A549 (cell line): ENCODE data around the gene ATP5F1A. TPM values are rescaled to one million over a fixed set of nuclear protein-coding genes. Genes with fewer than 3 reads are reported as not detected.

Experiments
- ATAC-seq, 2 experiments: fragments of 200-7000 bp in 1 of 2; fragments of >200 bp in 1 of 2; cut with Nextera tagmentation in 1 of 2; cut with Tn5 transposase in 1 of 2; 3 replicates each; pipeline versions ENCODE4 v1.8.0 to v1.9.1; 2018 to 2020; ENCODE audit warnings: mild to moderate bottlenecking in 1 of 2, moderate library complexity in 1 of 2
- CTCF ChIA-PET: fragments of 300-600 bp; sonication (Branson Sonifier 250); formaldehyde crosslinking; extraction: SDS; loops from one replicate; lab custom pipeline; 2021; ENCODE audit warnings: antibody characterized with exemption, inconsistent platforms; lab: Yijun Ruan, JAX
- POLR2A ChIA-PET: fragments of 350-600 bp; formaldehyde crosslinking; extraction: SDS; loops from one replicate; lab custom pipeline; 2021; ENCODE audit warnings: antibody characterized with exemption, inconsistent platforms; lab: Yijun Ruan, JAX
- DNase-seq, 2 experiments: peaks; one replicate each; pipeline versions ENCODE4 v3.0.0 to v3.0.0-alpha.2; 2011 to 2016; ENCODE audit warnings: low read depth in 1 of 2, low spot score in 1 of 2
- FAIRE-seq: peaks from 2 replicates; lab custom pipeline; 2011; peaks lifted over from hg19 to GRCh38; lab: Jason Lieb, UNC
- H3K27ac ChIP-seq, 2 experiments: fragments of >200 bp; sonication (Bioruptor Twin); formaldehyde crosslinking; 3 replicates each; pipeline ENCODE4 v1.5.1; 2016 to 2017
- H3K4me1 ChIP-seq: fragments of >200 bp; sonication (Bioruptor Twin); formaldehyde crosslinking; 3 replicates; pipeline ENCODE4 v1.6.1; 2016
- H3K4me2 ChIP-seq: fragments of >200 bp; sonication (Bioruptor Twin); formaldehyde crosslinking; 3 replicates; pipeline ENCODE4 v1.6.1; 2016
- H3K4me3 ChIP-seq: fragments of >200 bp; sonication (Bioruptor Twin); formaldehyde crosslinking; 3 replicates; pipeline ENCODE4 v1.5.1; 2016
- H3K9me3 ChIP-seq: fragments of >200 bp; sonication (Bioruptor Twin); formaldehyde crosslinking; 3 replicates; pipeline ENCODE4 v1.6.1; 2016
- BHLHE40 ChIP-seq: IDR thresholded peaks from 2 replicates; pipeline ENCODE4 v1.6.1; 2012; ENCODE audit warnings: low read depth, low read length, inconsistent platforms
- CBX8 ChIP-seq: fragments of 200-600 bp; sonication (generic); IDR thresholded peaks from 2 replicates; pipeline ENCODE4 v1.6.1; 2016
- EHF ChIP-seq: fragments of 250-450 bp; sonication (Bioruptor Pico); IDR thresholded peaks from 2 replicates; pipeline ENCODE4 v1.5.0; 2020; ENCODE audit warnings: mild to moderate bottlenecking
- EP300 ChIP-seq, 2 experiments: fragments of >200 bp; sonication (Bioruptor Twin); formaldehyde crosslinking; IDR thresholded peaks; 2 replicates in 1 of 2; 3 replicates in 1 of 2; pipeline ENCODE4 v1.6.1; 2016 to 2017
- FOSB ChIP-seq: fragments of 250-450 bp; sonication (Bioruptor Pico); IDR thresholded peaks from 2 replicates; pipeline ENCODE4 v1.5.0; 2020; ENCODE audit warnings: mild to moderate bottlenecking, moderate library complexity
- FOSL2 ChIP-seq, 2 experiments: fragments of 450-650 bp in 1 of 2; fragments of >200 bp in 1 of 2; sonication (Bioruptor Twin) in 1 of 2; formaldehyde crosslinking; IDR thresholded peaks; 2 replicates each; pipeline versions ENCODE4 v1.5.0 to v1.6.1; 2016 to 2020; ENCODE audit warnings: mild to moderate bottlenecking in 1 of 2, moderate library complexity in 1 of 2
- GATA3 ChIP-seq: IDR thresholded peaks from 2 replicates; pipeline ENCODE4 v1.6.1; 2012; ENCODE audit warnings: borderline replicate concordance
- HDAC2 ChIP-seq: fragments of 200-600 bp; sonication (generic); IDR thresholded peaks from 2 replicates; pipeline ENCODE4 v1.6.1; 2016
- HOXB13 ChIP-seq: fragments of 250-450 bp; sonication (Bioruptor Pico); IDR thresholded peaks from 2 replicates; pipeline ENCODE4 v1.5.0; 2020; ENCODE audit warnings: low read depth, mild to moderate bottlenecking, moderate library complexity
- HOXB5 ChIP-seq: fragments of 250-450 bp; sonication (Bioruptor Pico); IDR thresholded peaks from 2 replicates; pipeline ENCODE4 v1.5.0; 2020; ENCODE audit warnings: mild to moderate bottlenecking, moderate library complexity
- MAFK ChIP-seq: fragments of 450-650 bp; IDR thresholded peaks from 2 replicates; pipeline ENCODE4 v1.6.1; 2014; ENCODE audit not compliant: partially characterized antibody
- RAD21 ChIP-seq, 2 experiments: fragments of >200 bp in 1 of 2; sonication (Bioruptor Twin) in 1 of 2; formaldehyde crosslinking in 1 of 2; IDR thresholded peaks in 1 of 2; conservative IDR thresholded peaks in 1 of 2; 2 replicates in 1 of 2; 3 replicates in 1 of 2; pipeline ENCODE4 v1.6.1; 2012 to 2018; ENCODE audit warnings: inconsistent platforms in 1 of 2
- RARB ChIP-seq: fragments of 250-450 bp; sonication (Bioruptor Pico); IDR thresholded peaks from 2 replicates; pipeline ENCODE4 v1.8.0; 2021; ENCODE audit warnings: mild to moderate bottlenecking, moderate library complexity
- SREBF2 ChIP-seq: fragments of 450-650 bp; IDR thresholded peaks from 2 replicates; pipeline ENCODE4 v1.6.1; 2014; ENCODE audit warnings: mild to moderate bottlenecking, moderate library complexity
- TFCP2L1 ChIP-seq: fragments of 250-450 bp; sonication (Bioruptor Pico); IDR thresholded peaks from 2 replicates; pipeline ENCODE4 v1.5.0; 2021; ENCODE audit warnings: mild to moderate bottlenecking
- TP53 ChIP-seq: fragments of 250-450 bp; sonication (Bioruptor Pico); IDR thresholded peaks from 2 replicates; pipeline ENCODE4 v1.5.0; 2021; ENCODE audit warnings: mild to moderate bottlenecking, moderate library complexity
- ZFP36 ChIP-seq: fragments of 450-650 bp; IDR thresholded peaks from 2 replicates; pipeline ENCODE4 v1.6.1; 2014; ENCODE audit warnings: borderline replicate concordance; ENCODE audit not compliant: partially characterized antibody
- WGBS: methylation state at CpG from one replicate; pipeline ENCODE4 v1.1.6; 2017; ENCODE audit errors: missing lambda C conversion rate; 5-methylcytosine and 5-hydroxymethylcytosine counted together
- polyA plus RNA-seq, 4 experiments: library from polyadenylated mRNA; depleted of rRNA in 3 of 4; stranded (reverse); fragments of >200 nt; fragmentation: RNase III in 1 of 4; extraction: RNeasy Plus Mini Kit Qiagen cat#74134 plus additional on column Dnase treatment in 1 of 4; gene quantifications; 2 replicates in 3 of 4; 3 replicates in 1 of 4; pipeline ENCODE4 v1.2.3, GENCODE V29; 2011 to 2017
- TF ChIP-seq, protein P1 (sequence below): IDR thresholded peaks from 2 replicates; pipeline ENCODE4 v1.6.1; 2012
- TF ChIP-seq, protein P2 (sequence below): fragments of >200 bp; sonication (Bioruptor Twin); formaldehyde crosslinking; IDR thresholded peaks from 2 replicates; pipeline ENCODE4 v1.6.1; 2016
- TF ChIP-seq, protein P3 (sequence below): fragments of 150-350 bp; IDR thresholded peaks from 2 replicates; pipeline ENCODE4 v1.6.1; 2014; ENCODE audit warnings: low read depth, mild to moderate bottlenecking, low read length
- TF ChIP-seq, protein P4 (sequence below): fragments of 450-650 bp; IDR thresholded peaks from 2 replicates; pipeline ENCODE4 v1.6.1; 2014; ENCODE audit warnings: antibody characterized with exemption

The ATP5F1A gene
- polyA plus RNA-seq, 2 of the 4 experiments (the other 2 are of a cell fraction), result 422 to 543 TPM

DNA sequence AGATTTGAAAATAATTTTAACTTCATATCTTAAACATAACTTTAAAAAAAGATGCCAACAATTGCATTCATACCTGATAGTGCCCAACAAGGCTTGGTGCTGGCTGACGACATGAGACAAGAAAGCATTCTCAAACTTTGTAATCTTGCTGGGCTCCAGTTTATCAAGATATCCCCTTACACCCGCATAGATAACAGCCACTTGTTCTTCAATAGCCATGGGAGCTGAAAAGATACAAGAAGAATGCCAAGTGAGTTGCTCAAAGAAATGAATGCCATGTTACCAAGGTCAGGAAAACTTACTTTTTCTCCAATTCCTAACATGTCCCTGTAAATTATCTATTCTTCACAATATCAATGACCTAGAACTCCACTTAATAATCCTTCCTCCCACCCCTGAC, 13.7 kb downstream of the ATP5F1A start:
- no peak overlapping the region for H3K4me3 ChIP-seq
- 97% methylated on average over 2 of the region's 2 CpGs for WGBS
- peaks cover 3% of the 10 kb centered on the region; the same call in 1 of the 3 replicates for H3K9me3 ChIP-seq
- POLR2A ChIA-PET, result no interaction called here
- TF ChIP-seq EP300 (IDR thresholded peaks at IDR 0.05) (no peak), GATA3 (no peak), FOSL2 (IDR thresholded peaks at IDR 0.05) (no peak), FOSL2 (CRISPR knock-in tag; IDR thresholded peaks at IDR 0.05) (no peak), CBX8 (no peak)
- TF ChIP-seq, protein P1, sequence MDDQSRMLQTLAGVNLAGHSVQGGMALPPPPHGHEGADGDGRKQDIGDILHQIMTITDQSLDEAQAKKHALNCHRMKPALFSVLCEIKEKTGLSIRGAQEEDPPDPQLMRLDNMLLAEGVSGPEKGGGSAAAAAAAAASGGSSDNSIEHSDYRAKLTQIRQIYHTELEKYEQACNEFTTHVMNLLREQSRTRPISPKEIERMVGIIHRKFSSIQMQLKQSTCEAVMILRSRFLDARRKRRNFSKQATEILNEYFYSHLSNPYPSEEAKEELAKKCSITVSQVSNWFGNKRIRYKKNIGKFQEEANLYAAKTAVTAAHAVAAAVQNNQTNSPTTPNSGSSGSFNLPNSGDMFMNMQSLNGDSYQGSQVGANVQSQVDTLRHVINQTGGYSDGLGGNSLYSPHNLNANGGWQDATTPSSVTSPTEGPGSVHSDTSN, result no peak
- TF ChIP-seq, protein P2, sequence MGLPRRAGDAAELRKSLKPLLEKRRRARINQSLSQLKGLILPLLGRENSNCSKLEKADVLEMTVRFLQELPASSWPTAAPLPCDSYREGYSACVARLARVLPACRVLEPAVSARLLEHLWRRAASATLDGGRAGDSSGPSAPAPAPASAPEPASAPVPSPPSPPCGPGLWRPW, result no peak
- H3K4me2 ChIP-seq, result no peak overlapping the region
- CTCF ChIA-PET, result interaction anchor here (1.7 kb wide), 1 partner anchor 11 kb away, joined by 6 read pairs; no protein-coding TSS in a partner anchor
- FAIRE-seq, result no peak
- H3K4me1 ChIP-seq, result no peaks in the 10 kb centered on the region
- ATAC-seq, result no peak
- H3K27ac ChIP-seq, result no peak overlapping the region
- no peak for DNase-seq

DNA sequence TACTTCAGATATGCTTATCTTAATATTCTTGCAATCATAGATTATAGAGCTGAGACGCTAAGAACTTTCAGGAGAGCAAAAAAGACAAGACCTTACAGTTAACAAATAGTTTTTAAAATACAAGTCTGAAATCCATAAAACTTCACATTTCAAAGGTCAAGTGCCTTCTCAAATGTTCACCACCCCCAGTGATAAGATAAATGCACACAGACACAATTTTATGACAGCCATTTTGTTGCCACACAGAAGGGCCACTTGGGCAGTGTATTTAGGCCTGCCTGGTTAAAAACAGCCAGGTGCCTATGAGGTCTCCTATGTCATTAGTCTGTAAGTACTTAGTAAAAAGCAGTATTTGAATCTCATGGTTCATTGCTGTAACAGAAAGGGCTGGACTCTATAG, 17.9 kb downstream of the ATP5F1A start:
- Histone ChIP-seq H3K4me3 (no peak overlapping the region), H3K4me2 (no peak overlapping the region), H3K9me3 (no peaks in the 10 kb centered on the region), H3K27ac (no peak overlapping the region), H3K4me1 (no peaks in the 10 kb centered on the region)
- FAIRE-seq, result no peak
- 89% methylated on average over 1 of the region's 1 CpG for WGBS
- no peak for TF ChIP-seq MAFK
- no peak for TF ChIP-seq RAD21 (conservative IDR thresholded peaks at IDR 0.05 in 1 of 2, IDR thresholded peaks at IDR 0.05 in 1 of 2)
- TF ChIP-seq TFCP2L1 (CRISPR knock-in tag), result no peak
- TF ChIP-seq, protein P1, result no peak
- POLR2A ChIA-PET, result no interaction called here
- CTCF ChIA-PET, result interaction anchor here (0.7 kb wide), 1 partner anchor 36 kb away, joined by 3 read pairs; no protein-coding TSS in a partner anchor
- DNase-seq, result no peak
- no peak for ATAC-seq

DNA sequence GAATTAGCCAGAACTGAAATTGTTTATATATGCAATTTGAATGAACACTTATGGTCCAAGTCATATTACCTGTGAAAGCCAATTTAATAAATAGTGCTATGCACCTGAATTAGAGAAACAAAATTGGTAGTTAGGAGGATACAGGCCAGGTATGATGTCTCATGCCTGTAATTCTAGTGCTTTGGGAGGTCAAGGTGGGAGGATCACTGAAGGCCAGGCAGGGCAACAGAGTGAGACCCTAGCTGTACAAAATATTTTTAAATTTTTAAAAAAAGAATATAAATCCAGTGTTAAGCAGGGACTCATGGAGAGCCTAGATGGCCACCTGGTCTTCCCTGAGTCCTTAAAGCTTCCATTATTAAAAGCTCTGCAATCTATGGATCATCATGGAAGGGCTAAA, 18.8 kb downstream of the ATP5F1A start:
- no peaks in the 10 kb centered on the region for H3K9me3 ChIP-seq
- POLR2A ChIA-PET, result no interaction called here
- no peak overlapping the region for H3K27ac ChIP-seq
- no peak overlapping the region for H3K4me2 ChIP-seq
- TF ChIP-seq BHLHE40 (no peak), HOXB13 (no peak)
- no peaks in the 10 kb centered on the region for H3K4me1 ChIP-seq
- DNase-seq, result no peak
- no peak overlapping the region for H3K4me3 ChIP-seq
- no peak for FAIRE-seq
- CTCF ChIA-PET, result no interaction called here
- no peak for ATAC-seq

DNA sequence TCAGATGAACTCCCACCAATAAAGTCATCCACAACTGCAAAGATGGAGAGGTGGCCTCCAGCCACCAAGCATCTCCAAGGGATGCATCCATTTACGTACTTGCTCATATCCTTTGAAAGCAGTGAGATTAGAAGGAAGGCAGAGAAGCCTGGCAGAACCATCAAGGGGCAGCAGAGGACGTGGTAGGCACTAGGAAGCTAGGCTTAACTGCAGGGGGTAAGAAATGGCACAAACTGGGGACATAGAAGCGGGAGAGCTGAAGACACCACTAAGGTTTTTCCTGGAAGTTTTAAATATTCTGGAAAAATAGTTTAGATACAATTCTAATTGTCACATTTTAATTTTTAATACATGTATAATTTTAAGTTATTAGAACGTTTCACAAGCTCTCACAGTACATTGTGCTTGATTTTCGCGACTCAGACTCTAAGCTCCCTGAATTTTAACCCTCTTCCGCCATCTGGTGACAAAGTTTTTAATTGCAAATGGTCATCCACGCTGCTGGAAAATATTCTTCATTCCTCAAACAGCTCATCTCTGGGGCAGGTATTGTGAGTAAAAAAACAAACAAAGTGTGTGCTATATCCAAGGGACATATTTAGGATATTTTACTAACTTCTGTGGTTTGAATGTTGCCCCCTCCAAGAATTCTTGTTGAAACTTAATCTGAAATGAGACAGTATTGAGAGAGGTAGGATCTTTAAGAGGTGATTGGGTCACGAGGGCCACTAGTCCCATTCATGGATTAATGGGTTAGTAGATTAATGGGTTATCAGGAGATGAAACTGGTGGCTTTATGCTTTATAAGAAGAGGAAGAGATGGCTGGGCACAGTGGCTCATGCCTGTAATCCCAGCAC, 24.4 kb downstream of the ATP5F1A start:
- no peak overlapping the region for H3K4me2 ChIP-seq
- 0 out of 3 replicates have a peak, but pooled peaks cover 3% of the 10 kb centered on the region for H3K4me1 ChIP-seq
- FAIRE-seq (no peak), ATAC-seq (peak; percentile 55 to 81), DNase-seq (peak in 1 of 2 experiments; percentile 55)
- H3K9me3 ChIP-seq, result no peaks in the 10 kb centered on the region
- POLR2A ChIA-PET, result interaction anchor here (1.0 kb wide), 1 partner anchor 61 kb away, joined by 3 read pairs; no protein-coding TSS in a partner anchor
- no peak overlapping the region for H3K27ac ChIP-seq
- H3K4me3 ChIP-seq, result no peak overlapping the region
- CTCF ChIA-PET, result interaction anchor here (0.6 to 2.1 kb wide), 23 partner anchors 10 to 724 kb away, joined by 3 to 10 read pairs (median 3); no protein-coding TSS in a partner anchor
- WGBS, result 31% methylated on average over 9 of the region's 9 CpGs
- TF ChIP-seq, protein P3, sequence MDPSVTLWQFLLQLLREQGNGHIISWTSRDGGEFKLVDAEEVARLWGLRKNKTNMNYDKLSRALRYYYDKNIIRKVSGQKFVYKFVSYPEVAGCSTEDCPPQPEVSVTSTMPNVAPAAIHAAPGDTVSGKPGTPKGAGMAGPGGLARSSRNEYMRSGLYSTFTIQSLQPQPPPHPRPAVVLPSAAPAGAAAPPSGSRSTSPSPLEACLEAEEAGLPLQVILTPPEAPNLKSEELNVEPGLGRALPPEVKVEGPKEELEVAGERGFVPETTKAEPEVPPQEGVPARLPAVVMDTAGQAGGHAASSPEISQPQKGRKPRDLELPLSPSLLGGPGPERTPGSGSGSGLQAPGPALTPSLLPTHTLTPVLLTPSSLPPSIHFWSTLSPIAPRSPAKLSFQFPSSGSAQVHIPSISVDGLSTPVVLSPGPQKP, result no peak
- TF ChIP-seq, protein P4, sequence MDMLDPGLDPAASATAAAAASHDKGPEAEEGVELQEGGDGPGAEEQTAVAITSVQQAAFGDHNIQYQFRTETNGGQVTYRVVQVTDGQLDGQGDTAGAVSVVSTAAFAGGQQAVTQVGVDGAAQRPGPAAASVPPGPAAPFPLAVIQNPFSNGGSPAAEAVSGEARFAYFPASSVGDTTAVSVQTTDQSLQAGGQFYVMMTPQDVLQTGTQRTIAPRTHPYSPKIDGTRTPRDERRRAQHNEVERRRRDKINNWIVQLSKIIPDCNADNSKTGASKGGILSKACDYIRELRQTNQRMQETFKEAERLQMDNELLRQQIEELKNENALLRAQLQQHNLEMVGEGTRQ, result no peak
- no peak for TF ChIP-seq ZFP36
- no peak for TF ChIP-seq HOXB5 (CRISPR knock-in tag)
- TF ChIP-seq, protein P2, result no peak
- no peak for TF ChIP-seq TP53 (CRISPR knock-in tag)
- TF ChIP-seq BHLHE40, result no peak
- TF ChIP-seq CBX8, result no peak
- peak; percentile 62 to 63 for TF ChIP-seq RAD21 (conservative IDR thresholded peaks at IDR 0.05 in 1 of 2, IDR thresholded peaks at IDR 0.05 in 1 of 2)
- TF ChIP-seq HDAC2, result no peak
- TF ChIP-seq EHF (CRISPR knock-in tag), result no peak
- no peak for TF ChIP-seq SREBF2
- no peak for TF ChIP-seq RARB (CRISPR knock-in tag)
- no peak for TF ChIP-seq FOSB (CRISPR knock-in tag)
